ENCODE measurements around the gene TIA1. TPM values are rescaled to one million over a fixed set of nuclear protein-coding genes. Genes with fewer than 3 reads are reported as not detected.

Gene TIA1
- polyA plus RNA-seq, 1 donor from 2014 or later: 1,297 TPM

Small RNA genes within 50 kb of the gene (small RNA-seq; reads per million reads assigned to genes)
- gene AC016700.2 (0 reads per million in 3 experiments), gene MIR1285-2 (0 reads per million in 3 experiments)

Other genes with a start within 250 kb of the TIA1 start
- 33.3 and 42.5 TPM in 2 replicates for gene PCBP1, start 161.2 kb downstream of the TIA1 start, polyA plus RNA-seq
- gene C2orf42, start 57.6 kb downstream of the TIA1 start, polyA plus RNA-seq: 8.6 and 14.4 TPM in 2 replicates
- 27.3 and 31.5 TPM in 2 replicates for gene PCYOX1, start 9.5 kb upstream of the TIA1 start, polyA plus RNA-seq
- gene SNRPG, start 45.1 kb upstream of the TIA1 start, polyA plus RNA-seq: 380 and 464 TPM in 2 replicates
- 56.1 and 59.9 TPM in 2 replicates for gene FAM136A, start 53.4 kb upstream of the TIA1 start, polyA plus RNA-seq